Right lobe of liver (tissue), 4 donors: ENCODE measurements around the gene CCR3.

Source experiments
- POLR2A ChIP-seq: fragments of 450-650 bp; IDR thresholded peaks from one replicate; pipeline ENCODE4 v1.6.1; 2017; ENCODE audit warnings: antibody characterized with exemption, mild to moderate bottlenecking
- TF ChIP-seq, protein P1 (sequence below), 4 donors: fragments of 200-600 bp in 3 of 4; fragments of 450-650 bp in 1 of 4; IDR thresholded peaks; one replicate each; pipeline versions ENCODE4 v1.5.1 to v1.8.0; 2016 to 2022; ENCODE audit warnings: antibody characterized with exemption in 4 of 4, mild to moderate bottlenecking in 2 of 4
- donor health status: DM: no; HTN: no; CAD: no.
- donor health status: DM: no; HTN: no; CAD: no.
- donor health status: DM: no; HTN: yes; CAD: no.

DNA sequence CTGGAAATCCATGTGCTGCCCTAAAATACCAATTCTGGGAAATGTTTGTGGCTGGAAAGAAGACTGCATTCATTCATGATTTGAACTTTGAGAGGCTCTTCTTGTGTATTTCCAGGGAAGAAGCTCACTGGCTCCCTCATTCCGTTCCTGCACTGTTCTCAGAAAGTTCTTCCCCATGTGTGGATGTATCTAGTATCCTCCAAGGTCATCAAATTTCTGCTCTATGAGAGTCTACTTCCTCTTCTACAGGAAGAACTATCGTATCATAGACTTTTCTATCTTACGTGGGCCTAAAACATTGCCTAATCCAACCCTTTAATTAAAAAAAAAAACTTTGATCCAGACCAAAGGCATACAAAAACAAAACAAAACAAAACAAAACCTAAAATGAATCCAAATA is 2.9 kb downstream of the CCR3 start:
- TF ChIP-seq, protein P1, sequence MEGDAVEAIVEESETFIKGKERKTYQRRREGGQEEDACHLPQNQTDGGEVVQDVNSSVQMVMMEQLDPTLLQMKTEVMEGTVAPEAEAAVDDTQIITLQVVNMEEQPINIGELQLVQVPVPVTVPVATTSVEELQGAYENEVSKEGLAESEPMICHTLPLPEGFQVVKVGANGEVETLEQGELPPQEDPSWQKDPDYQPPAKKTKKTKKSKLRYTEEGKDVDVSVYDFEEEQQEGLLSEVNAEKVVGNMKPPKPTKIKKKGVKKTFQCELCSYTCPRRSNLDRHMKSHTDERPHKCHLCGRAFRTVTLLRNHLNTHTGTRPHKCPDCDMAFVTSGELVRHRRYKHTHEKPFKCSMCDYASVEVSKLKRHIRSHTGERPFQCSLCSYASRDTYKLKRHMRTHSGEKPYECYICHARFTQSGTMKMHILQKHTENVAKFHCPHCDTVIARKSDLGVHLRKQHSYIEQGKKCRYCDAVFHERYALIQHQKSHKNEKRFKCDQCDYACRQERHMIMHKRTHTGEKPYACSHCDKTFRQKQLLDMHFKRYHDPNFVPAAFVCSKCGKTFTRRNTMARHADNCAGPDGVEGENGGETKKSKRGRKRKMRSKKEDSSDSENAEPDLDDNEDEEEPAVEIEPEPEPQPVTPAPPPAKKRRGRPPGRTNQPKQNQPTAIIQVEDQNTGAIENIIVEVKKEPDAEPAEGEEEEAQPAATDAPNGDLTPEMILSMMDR (IDR thresholded peaks at IDR 0.05), result no peak
- no peak for TF ChIP-seq POLR2A
